GM18498 (cell line): ENCODE data around the gene DNASE2.
A peak's percentile ranks its signal among the peaks of the same experiment; 100 is the strongest.
"Not testable (repeated sequence)": the region's sequence is repeated elsewhere in the genome, so short reads cannot be mapped to it uniquely, and the experiment has no call there.

Source experiments
- ATAC-seq: cut with Tn5 transposase; IDR thresholded peaks from one replicate; pipeline ENCODE4 v1.9.1; 2021; ENCODE audit warnings: mild to moderate bottlenecking, moderate library complexity; ENCODE audit not compliant: unreplicated experiment

DNASE2 gene

GRCh38 chr19:12865746-12866415, 15.4 kb downstream of the DNASE2 start:
- no peak for ATAC-seq

GRCh38 chr19:12864721-12865715, 16.2 kb downstream of the DNASE2 start:
- no peak for ATAC-seq

- ATAC-seq = no peak
These were observed 17.1 kb downstream of the DNASE2 start for GRCh38 chr19:12864143-12864542.

- no peak for ATAC-seq
These were observed 21.7 kb downstream of the DNASE2 start for GRCh38 chr19:12859546-12859945.

GRCh38 chr19:12858041-12858928, 23.0 kb downstream of the DNASE2 start:
- no peak for ATAC-seq

- ATAC-seq = no peak
These were observed 24.6 kb downstream of the DNASE2 start for GRCh38 chr19:12856653-12857052.

- ATAC-seq = peak; percentile 69
These were observed 33.8 kb downstream of the DNASE2 start for GRCh38 chr19:12847159-12848139.

GRCh38 chr19:12846613-12847012, 34.6 kb downstream of the DNASE2 start:
- ATAC-seq = not testable (repeated sequence)

GRCh38 chr19:12843999-12844732, 37.1 kb downstream of the DNASE2 start:
- ATAC-seq = no peak

GRCh38 chr19:12843328-12843727, 37.9 kb downstream of the DNASE2 start:
- no peak for ATAC-seq

GRCh38 chr19:12842511-12842910, 38.7 kb downstream of the DNASE2 start:
- ATAC-seq = no peak

- no peak for ATAC-seq
These were observed 40.2 kb downstream of the DNASE2 start for GRCh38 chr19:12841094-12841493.

GRCh38 chr19:12840091-12841079, 40.9 kb downstream of the DNASE2 start:
- no peak for ATAC-seq

GRCh38 chr19:12838886-12839756, 42.1 kb downstream of the DNASE2 start:
- ATAC-seq = no peak

- no peak for ATAC-seq
These were observed 42.9 kb downstream of the DNASE2 start, which contains the start of gene MAST1 for GRCh38 chr19:12838182-12838885. Gene MAST1, plus strand, starts transcription at chr19:12838515. Its CDS starts 58 bp downstream, at chr19:12838573.

GRCh38 chr19:12837225-12837624, 44.0 kb downstream of the DNASE2 start:
- no peak for ATAC-seq
